ENCODE measurements around the gene KCNH3.

The KCNH3 gene

DNA sequence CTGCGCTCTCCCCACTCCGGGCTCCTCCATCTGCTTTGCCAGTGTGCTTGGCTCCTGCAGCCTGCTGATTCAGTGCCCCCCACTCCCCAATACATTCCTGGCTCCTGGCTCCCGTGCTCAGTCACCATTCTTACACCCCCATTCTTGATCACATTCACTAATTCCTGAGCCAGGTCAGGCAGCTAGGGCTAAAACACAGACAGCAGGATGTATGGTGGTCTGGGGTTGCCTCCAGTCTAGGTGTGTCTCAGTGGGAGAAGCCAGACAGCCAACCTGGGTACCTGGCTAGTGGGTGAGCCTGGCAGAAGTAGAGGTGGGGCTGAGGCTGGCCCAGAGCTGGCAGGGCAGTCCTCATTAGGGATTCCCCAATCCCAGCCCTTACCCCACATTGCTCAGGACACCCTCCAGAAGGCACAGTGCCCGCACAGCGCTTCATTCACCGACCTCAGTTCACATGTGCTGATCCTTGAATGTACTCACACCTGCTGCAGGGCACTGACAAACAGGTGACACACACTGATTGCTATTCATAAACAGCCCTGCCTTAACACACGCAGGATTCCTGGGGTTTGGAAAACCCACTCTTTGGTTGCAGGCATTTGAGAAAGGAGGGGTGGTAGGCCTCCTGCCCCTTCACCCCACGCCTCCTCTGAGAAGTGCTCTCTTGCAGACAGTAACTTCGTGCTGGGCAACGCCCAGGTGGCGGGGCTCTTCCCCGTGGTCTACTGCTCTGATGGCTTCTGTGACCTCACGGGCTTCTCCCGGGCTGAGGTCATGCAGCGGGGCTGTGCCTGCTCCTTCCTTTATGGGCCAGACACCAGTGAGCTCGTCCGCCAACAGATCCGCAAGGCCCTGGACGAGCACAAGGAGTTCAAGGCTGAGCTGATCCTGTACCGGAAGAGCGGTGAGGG lies 1.7 kb downstream of the KCNH3 start:
- Histone ChIP-seq H3K36me3 (ENCODE audit: control insufficient read depth in 2 of 2, insufficient read depth in 2 of 2, low read length in 2 of 2) (no peaks in the 10 kb centered on the region), H3K27ac (ENCODE audit: low read length) (no peak overlapping the region), H3K4me3 (ENCODE audit: low read length in 2 of 2) (no peak overlapping the region), H3K9ac (ENCODE audit: low read length in 2 of 2) (no peak overlapping the region), H3K4me1 (ENCODE audit: control insufficient read depth, insufficient read depth, low read length) (peaks cover 19% of the 10 kb centered on the region), H3K9me3 (ENCODE audit: control insufficient read depth in 2 of 2, low read length in 2 of 2) (no peaks in the 10 kb centered on the region), H3K27me3 (ENCODE audit: control insufficient read depth in 1 of 2, insufficient read depth in 2 of 2, low read length in 2 of 2) (peaks cover 38 to 52% of the 10 kb centered on the region in 2 donors)

DNA sequence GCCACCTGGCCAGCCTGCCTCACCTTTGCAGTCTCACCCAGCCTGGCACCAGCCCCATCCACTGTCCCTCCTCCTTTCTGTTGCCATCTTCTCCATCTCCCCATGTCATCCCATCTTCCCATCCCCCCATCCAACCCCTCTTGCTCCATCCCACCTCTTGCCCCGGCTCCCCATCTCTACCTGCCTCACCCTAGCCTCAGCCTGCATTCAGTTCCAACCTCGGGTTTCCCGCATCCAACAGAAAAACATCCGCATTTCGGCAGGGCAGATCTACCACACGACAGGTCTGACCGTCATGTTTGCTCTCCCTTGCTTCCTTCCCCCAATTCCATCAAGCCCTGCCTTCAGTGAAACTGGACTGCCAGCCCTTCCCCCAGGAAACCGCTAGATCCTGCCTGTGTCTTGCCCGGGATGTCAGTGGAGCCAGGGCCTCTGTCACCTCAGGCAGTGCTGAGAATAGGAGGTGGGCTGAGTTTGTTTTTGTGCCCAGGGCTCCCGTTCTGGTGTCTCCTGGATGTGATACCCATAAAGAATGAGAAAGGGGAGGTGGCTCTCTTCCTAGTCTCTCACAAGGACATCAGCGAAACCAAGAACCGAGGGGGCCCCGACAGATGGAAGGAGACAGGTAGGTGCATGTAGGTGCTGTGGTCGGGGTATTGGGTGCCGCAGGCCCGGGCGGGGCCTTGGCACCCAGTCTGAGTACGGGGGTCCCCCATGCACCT lies 2.5 kb downstream of the KCNH3 start:
- H3K27ac ChIP-seq (ENCODE audit: low read length) = no peak overlapping the region
- H3K4me3 ChIP-seq (ENCODE audit: low read length in 2 of 2) = no peak overlapping the region
- H3K27me3 ChIP-seq (ENCODE audit: control insufficient read depth in 1 of 2, insufficient read depth in 2 of 2, low read length in 2 of 2) = peaks cover 40 to 53% of the 10 kb centered on the region in 2 donors
- H3K9ac ChIP-seq (ENCODE audit: low read length in 2 of 2) = no peak overlapping the region
- H3K36me3 ChIP-seq (ENCODE audit: control insufficient read depth in 2 of 2, insufficient read depth in 2 of 2, low read length in 2 of 2) = no peaks in the 10 kb centered on the region
- H3K9me3 ChIP-seq (ENCODE audit: control insufficient read depth in 2 of 2, low read length in 2 of 2) = no peaks in the 10 kb centered on the region
- H3K4me1 ChIP-seq (ENCODE audit: control insufficient read depth, insufficient read depth, low read length) = peaks cover 19% of the 10 kb centered on the region

DNA sequence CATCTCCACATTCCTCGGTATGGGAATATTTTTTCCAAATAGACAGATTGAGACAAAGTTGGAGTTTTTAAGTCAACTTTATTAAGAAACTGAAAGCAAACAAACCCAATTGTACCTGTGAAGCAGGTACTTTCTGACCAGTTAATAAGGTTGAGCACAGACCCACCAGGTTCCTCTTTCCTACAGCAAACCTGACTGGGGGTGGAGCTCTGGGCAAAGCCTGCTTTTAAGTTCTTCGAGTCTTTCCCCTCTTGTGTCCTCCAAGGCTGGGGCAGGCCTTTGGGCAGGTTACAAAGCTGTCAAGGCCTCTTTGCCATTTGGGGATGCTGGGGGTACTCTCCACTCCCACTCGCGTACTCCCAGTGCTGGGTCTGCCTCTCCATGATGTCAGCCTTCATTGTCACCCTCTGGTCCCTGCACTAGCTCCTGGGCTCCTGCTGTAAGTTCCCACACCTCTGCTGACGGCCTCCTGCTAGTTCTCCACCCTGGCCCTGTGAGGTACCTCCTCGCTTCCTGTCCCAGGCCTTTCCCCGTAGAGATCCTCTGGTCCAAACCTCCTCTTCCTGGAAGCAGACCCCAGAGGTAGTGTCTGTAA lies 3.2 kb downstream of the KCNH3 start:
- no peaks in the 10 kb centered on the region for H3K36me3 ChIP-seq (ENCODE audit: control insufficient read depth in 2 of 2, insufficient read depth in 2 of 2, low read length in 2 of 2)

GRCh38 chr12:49542592-49543160 lies 3.8 kb downstream of the KCNH3 start:
- Histone ChIP-seq H3K27me3 (ENCODE audit: control insufficient read depth in 1 of 2, insufficient read depth in 2 of 2, low read length in 2 of 2) (peaks cover 31 to 48% of the 10 kb centered on the region in 2 donors), H3K4me3 (ENCODE audit: low read length in 2 of 2) (no peak overlapping the region), H3K4me1 (ENCODE audit: control insufficient read depth, insufficient read depth, low read length) (peaks cover 14% of the 10 kb centered on the region)

More for the DNA sequence above, 3.2 kb downstream of the KCNH3 start:
- H3K27me3 ChIP-seq (ENCODE audit: control insufficient read depth in 1 of 2, insufficient read depth in 2 of 2, low read length in 2 of 2) = peaks cover 35 to 50% of the 10 kb centered on the region in 2 donors
- H3K27ac ChIP-seq (ENCODE audit: low read length) = no peak overlapping the region
- no peak overlapping the region for H3K4me3 ChIP-seq (ENCODE audit: low read length in 2 of 2)
- H3K9ac ChIP-seq (ENCODE audit: low read length in 2 of 2) = no peak overlapping the region
- peaks cover 19% of the 10 kb centered on the region for H3K4me1 ChIP-seq (ENCODE audit: control insufficient read depth, insufficient read depth, low read length)
- H3K9me3 ChIP-seq (ENCODE audit: control insufficient read depth in 2 of 2, low read length in 2 of 2) = no peaks in the 10 kb centered on the region

GRCh38 chr12:49543221-49543913 lies 4.5 kb downstream of the KCNH3 start:
- Histone ChIP-seq H3K4me3 (ENCODE audit: low read length in 2 of 2) (no peak overlapping the region), H3K27ac (ENCODE audit: low read length) (no peak overlapping the region), H3K4me1 (ENCODE audit: control insufficient read depth, insufficient read depth, low read length) (peaks cover 9% of the 10 kb centered on the region), H3K27me3 (ENCODE audit: control insufficient read depth in 1 of 2, insufficient read depth in 2 of 2, low read length in 2 of 2) (peaks cover 31 to 43% of the 10 kb centered on the region in 2 donors), H3K9ac (ENCODE audit: low read length in 2 of 2) (no peak overlapping the region), H3K36me3 (ENCODE audit: control insufficient read depth in 2 of 2, insufficient read depth in 2 of 2, low read length in 2 of 2) (no peaks in the 10 kb centered on the region), H3K9me3 (ENCODE audit: control insufficient read depth in 2 of 2, low read length in 2 of 2) (no peaks in the 10 kb centered on the region)

More at GRCh38 chr12:49542592-49543160, 3.8 kb downstream of the KCNH3 start:
- Histone ChIP-seq H3K36me3 (ENCODE audit: control insufficient read depth in 2 of 2, insufficient read depth in 2 of 2, low read length in 2 of 2) (no peaks in the 10 kb centered on the region), H3K9me3 (ENCODE audit: control insufficient read depth in 2 of 2, low read length in 2 of 2) (no peaks in the 10 kb centered on the region), H3K27ac (ENCODE audit: low read length) (no peak overlapping the region), H3K9ac (ENCODE audit: low read length in 2 of 2) (no peak overlapping the region)

- Histone ChIP-seq H3K27me3 (ENCODE audit: control insufficient read depth in 1 of 2, insufficient read depth in 2 of 2, low read length in 2 of 2) (peaks cover 36 to 44% of the 10 kb centered on the region in 2 donors), H3K27ac (ENCODE audit: low read length) (no peak overlapping the region), H3K9ac (ENCODE audit: low read length in 2 of 2) (no peak overlapping the region), H3K9me3 (ENCODE audit: control insufficient read depth in 2 of 2, low read length in 2 of 2) (no peaks in the 10 kb centered on the region), H3K4me3 (ENCODE audit: low read length in 2 of 2) (no peak overlapping the region), H3K36me3 (ENCODE audit: control insufficient read depth in 2 of 2, insufficient read depth in 2 of 2, low read length in 2 of 2) (no peaks in the 10 kb centered on the region), H3K4me1 (ENCODE audit: control insufficient read depth, insufficient read depth, low read length) (peaks cover 12% of the 10 kb centered on the region)
Observed at GRCh38 chr12:49543914-49544815, 5.3 kb downstream of the KCNH3 start.

DNA sequence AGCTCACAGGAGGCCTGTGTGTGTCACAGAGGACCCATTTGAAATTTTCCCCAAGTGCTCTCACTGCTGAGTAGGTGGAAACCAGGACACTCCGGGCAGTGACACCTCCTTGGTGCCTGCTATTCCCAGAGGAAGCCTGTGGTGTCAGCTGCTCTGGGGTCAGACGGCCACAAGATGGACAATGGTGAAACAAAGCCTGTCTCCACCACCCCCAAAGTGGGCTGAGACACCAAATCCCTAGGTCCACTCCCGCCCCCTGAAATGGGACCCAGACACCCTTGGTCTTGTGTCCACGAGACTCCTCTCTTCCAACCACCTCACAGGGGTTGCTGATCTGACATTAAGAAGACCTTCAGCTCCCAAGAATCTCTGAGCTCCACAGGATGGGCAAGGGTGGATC lies 7.0 kb downstream of the KCNH3 start:
- Histone ChIP-seq H3K9ac (ENCODE audit: low read length in 2 of 2) (no peak overlapping the region), H3K4me1 (ENCODE audit: control insufficient read depth, insufficient read depth, low read length) (peaks cover 13% of the 10 kb centered on the region), H3K4me3 (ENCODE audit: low read length in 2 of 2) (no peak overlapping the region), H3K27me3 (ENCODE audit: control insufficient read depth in 1 of 2, insufficient read depth in 2 of 2, low read length in 2 of 2) (peaks cover 27 to 35% of the 10 kb centered on the region in 2 donors), H3K36me3 (ENCODE audit: control insufficient read depth in 2 of 2, insufficient read depth in 2 of 2, low read length in 2 of 2) (no peaks in the 10 kb centered on the region), H3K27ac (ENCODE audit: low read length) (no peak overlapping the region), H3K9me3 (ENCODE audit: control insufficient read depth in 2 of 2, low read length in 2 of 2) (no peaks in the 10 kb centered on the region)

DNA sequence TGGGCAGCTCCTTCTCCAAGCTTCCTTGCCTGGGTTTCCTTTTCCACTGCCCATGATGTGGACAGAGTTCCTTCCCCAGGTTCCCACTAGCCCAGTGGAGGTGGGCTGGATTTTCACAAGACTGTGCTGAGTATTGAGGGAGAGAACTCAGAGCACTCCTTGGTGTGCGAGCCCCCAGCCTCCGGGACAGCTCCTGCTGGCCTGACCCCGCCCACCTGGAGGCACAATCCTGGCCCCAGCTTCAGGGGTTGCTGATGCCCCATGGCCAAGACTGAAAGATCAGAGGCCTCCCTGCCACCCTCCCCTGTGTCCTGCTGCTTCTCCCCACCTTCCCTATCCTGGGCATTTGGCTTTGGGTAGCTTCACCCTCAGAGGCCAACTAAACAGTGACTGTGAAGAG lies 7.7 kb downstream of the KCNH3 start:
- H3K4me3 ChIP-seq (ENCODE audit: low read length in 2 of 2) = no peak overlapping the region
- peaks cover 13% of the 10 kb centered on the region for H3K4me1 ChIP-seq (ENCODE audit: control insufficient read depth, insufficient read depth, low read length)
- H3K27ac ChIP-seq (ENCODE audit: low read length) = no peak overlapping the region
- no peaks in the 10 kb centered on the region for H3K36me3 ChIP-seq (ENCODE audit: control insufficient read depth in 2 of 2, insufficient read depth in 2 of 2, low read length in 2 of 2)
- peaks cover 25 to 35% of the 10 kb centered on the region in 2 donors for H3K27me3 ChIP-seq (ENCODE audit: control insufficient read depth in 1 of 2, insufficient read depth in 2 of 2, low read length in 2 of 2)
- H3K9me3 ChIP-seq (ENCODE audit: control insufficient read depth in 2 of 2, low read length in 2 of 2) = no peaks in the 10 kb centered on the region
- H3K9ac ChIP-seq (ENCODE audit: low read length in 2 of 2) = no peak overlapping the region

DNA sequence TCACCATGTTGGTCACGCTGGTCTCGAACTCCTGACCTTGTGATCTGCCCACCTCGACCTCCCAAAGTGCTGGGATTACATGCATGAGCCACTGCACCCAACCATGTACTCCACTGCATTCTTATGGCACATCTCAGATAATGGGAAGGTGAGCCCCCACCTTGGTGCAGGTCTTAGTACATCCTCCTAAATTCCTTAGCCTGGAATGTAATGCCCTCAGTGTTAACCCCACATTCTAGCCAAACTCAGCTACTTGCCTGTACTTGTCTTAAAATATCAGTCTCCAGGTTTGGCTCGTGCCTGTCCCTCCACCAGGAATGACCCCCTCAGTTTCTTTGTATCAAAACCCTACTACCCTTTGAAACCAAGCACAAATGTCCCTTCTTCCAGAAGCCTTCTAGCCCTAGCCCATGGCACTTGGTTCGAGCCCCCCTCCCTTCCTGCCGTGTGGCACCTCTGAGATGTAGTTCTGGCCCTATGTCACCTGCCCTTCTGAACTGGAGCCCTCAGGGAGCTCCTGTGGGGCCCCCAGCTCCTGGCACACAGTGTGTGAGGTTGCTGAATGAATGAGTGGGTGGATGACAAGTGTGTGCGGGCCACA lies 8.4 kb downstream of the KCNH3 start:
- H3K9me3 ChIP-seq (ENCODE audit: control insufficient read depth in 2 of 2, low read length in 2 of 2) = no peaks in the 10 kb centered on the region
- H3K4me1 ChIP-seq (ENCODE audit: control insufficient read depth, insufficient read depth, low read length) = peaks cover 13% of the 10 kb centered on the region
- H3K27me3 ChIP-seq (ENCODE audit: control insufficient read depth in 1 of 2, insufficient read depth in 2 of 2, low read length in 2 of 2) = peaks cover 24 to 35% of the 10 kb centered on the region in 2 donors
- H3K36me3 ChIP-seq (ENCODE audit: control insufficient read depth in 2 of 2, insufficient read depth in 2 of 2, low read length in 2 of 2) = no peaks in the 10 kb centered on the region
- no peak overlapping the region for H3K9ac ChIP-seq (ENCODE audit: low read length in 2 of 2)
- no peak overlapping the region for H3K4me3 ChIP-seq (ENCODE audit: low read length in 2 of 2)
- no peak overlapping the region for H3K27ac ChIP-seq (ENCODE audit: low read length)
